HG02610 (cell line): ENCODE data around the gene KRT80.
"Not testable (repeated sequence)": the region's sequence is repeated elsewhere in the genome, so short reads cannot be mapped to it uniquely, and the experiment has no call there.

Experiments used
- ATAC-seq: cut with Tn5 transposase; IDR thresholded peaks from one replicate; pipeline ENCODE4 v1.9.1; 2021; ENCODE audit warnings: mild to moderate bottlenecking, moderate library complexity; ENCODE audit not compliant: unreplicated experiment

The KRT80 gene

DNA sequence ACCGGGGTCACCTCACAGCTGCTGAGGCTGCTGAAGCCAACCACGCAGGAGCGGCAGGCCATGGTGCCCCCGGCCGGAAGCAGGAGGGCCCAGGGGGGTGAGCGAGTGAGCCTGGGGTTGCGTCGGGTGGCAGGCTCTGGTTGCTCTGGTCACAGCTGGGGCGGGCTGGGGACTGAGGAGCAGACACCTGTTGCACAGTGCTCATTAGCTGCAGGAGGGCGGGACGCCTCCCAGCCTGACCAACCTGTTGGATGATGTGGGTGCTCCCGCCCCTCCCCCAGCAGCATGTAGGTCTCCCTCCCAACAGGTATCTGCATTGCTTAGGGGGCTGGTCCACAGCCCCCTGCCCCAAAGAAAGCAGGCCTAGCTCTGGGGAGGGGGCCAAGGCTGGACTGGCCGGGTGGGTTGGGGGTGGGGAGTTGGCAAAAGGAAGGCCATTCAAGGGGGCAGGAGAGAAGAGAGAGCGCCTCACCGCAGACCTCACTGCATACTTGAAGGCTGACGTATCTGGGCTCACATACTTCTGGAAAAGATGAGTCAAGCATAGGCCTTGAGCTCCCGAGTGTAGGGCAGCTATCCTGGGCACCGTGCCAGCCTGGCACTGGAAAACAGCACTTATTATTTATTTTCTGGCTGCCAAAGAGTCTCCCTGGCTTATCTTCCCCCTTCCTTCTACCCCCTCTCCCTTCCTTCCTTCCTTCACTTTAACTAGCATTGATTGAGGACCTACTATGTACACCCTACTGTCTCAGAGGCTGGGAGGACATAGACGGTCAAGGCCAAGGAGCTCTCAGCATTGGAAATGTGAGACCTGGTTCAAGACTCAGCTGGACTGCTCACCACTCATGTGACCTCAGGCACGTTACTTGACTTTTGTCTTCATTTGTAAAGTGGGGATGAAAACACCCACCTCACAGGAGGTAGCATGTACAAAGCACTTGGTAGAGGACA lies at the start of gene KRT80:
Gene KRT80, minus strand, starts transcription at position 174 of the 951 bp plus-strand sequence. Its CDS starts 112 bp downstream, at position 62.
- no peak for ATAC-seq

DNA sequence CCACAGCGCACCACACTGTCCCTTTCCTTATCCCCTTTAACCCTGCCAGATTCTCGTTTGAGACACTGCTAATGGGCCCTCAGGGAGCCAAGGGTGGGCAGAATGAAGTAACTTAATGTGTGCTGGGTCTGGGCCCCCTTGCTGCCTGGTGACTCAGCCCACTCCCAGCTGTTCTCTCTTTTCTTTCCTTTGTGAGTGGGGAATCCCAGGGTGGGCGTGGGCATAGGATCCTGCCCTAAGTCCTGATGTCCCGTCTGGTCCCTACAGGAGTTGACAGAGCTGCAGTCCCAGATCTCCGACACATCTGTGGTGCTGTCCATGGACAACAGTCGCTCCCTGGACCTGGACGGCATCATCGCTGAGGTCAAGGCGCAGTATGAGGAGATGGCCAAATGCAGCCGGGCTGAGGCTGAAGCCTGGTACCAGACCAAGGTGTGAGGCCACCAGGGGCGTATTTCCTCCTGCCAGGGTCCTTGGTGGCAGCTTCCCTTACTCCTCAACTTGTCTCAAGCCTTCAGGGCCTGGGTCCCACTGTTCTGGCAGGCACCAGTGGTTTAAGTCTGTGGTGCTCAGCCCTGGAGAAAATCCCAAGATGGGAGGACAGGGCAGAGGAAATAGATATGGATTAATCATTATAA lies 49.5 kb upstream of the KRT80 start:
- no peak for ATAC-seq

DNA sequence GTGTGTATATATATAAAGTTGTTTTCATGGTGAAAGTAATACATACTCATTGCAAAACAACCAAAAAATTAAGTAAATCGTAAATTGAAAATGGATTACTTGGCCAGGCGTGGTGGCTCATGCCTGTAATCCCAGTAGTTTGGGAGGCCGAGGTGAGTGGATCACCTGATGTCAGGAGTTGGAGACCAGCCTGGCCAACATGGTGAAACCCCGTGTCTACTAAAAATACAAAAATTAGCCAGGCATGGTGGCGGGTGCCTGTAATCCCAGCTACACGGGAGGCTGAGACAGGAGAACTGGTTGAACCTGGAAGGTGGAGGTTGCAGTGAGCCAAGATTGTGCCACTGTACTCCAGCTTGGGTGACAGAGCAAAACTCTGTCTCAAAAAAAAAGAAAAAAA lies 48.4 kb upstream of the KRT80 start:
- ATAC-seq: not testable (repeated sequence)

DNA sequence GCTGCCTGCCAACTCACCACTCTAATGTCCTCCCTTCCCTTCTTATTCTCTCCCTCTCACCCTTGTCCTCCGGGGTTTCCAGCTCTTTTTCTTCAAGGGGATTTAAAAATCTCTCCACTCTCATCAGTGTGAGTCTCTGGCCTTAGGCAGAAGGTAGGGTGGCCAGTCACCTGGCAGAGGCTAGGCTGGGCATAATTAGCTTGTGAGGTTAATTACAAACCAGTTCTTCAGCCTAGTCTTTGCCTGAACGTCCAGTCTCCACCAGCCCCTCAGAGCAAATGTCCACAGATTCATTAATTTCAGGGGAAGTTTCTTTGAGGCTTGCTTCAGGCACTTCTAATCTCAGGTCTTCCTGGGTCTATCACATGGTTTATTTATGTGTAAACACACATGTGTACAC lies 48.0 kb upstream of the KRT80 start:
- no peak for ATAC-seq

DNA sequence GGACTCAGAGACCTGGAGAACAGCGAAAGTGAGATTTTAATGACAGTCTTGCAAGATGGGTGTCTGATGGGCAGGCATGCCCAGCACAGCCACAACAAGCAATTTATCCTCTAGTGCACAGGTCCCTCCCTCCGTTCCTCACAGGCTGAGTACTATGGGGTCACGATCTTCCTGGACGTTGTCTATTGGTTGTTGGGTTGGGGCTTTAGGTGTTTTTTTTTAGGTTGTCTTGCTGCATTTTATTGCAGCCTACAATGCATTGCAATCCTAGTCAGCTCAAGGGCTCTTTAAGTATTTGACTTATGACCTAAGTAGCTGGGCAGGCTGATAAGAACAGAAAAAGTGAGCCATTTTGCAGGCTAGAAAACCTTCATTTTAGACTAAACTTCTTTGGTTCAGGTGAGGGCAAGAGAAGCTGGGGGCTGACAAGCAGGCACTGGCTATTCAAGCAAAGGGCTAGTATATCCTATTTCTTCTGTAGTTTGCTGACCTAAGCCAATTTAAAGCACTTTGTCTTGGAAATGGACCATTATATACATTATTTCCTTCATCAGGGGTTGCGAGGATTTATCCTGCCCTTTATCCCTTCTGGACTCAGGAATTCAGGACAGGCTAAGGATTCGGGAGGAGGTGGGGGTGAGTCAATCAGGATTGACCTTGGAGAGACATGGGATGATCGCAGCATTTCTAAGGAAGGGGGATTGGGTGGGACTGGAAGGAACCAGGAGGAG lies 47.3 kb upstream of the KRT80 start:
- no peak for ATAC-seq

DNA sequence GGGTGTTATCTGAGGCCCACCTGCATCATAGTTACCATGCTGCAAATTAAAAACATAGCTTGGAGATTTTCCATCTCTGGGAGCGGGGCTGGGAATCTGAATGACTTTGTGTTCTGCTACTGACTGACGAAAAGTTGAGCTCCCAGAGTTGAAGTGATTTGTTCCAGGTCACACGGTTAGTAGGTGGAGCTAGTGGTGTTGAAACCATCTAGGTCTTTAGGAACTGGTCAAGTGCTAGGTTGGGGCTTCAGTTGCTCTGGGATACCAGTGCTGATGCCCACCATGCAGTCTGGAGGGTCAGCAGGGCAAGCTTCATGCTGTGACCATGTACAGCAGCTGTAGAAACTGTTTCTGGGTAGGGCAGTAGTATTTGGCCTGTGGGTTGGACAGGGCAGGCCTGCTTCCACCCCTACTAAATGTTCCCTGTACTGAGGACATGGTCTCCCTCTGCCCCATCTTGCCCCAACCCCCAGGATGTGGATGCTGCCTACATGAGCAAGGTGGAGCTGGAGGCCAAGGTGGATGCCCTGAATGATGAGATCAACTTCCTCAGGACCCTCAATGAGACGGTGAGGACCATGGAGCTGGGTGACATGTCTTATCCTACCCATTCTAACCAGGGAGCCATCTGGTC lies 46.5 kb upstream of the KRT80 start:
- ATAC-seq: no peak

DNA sequence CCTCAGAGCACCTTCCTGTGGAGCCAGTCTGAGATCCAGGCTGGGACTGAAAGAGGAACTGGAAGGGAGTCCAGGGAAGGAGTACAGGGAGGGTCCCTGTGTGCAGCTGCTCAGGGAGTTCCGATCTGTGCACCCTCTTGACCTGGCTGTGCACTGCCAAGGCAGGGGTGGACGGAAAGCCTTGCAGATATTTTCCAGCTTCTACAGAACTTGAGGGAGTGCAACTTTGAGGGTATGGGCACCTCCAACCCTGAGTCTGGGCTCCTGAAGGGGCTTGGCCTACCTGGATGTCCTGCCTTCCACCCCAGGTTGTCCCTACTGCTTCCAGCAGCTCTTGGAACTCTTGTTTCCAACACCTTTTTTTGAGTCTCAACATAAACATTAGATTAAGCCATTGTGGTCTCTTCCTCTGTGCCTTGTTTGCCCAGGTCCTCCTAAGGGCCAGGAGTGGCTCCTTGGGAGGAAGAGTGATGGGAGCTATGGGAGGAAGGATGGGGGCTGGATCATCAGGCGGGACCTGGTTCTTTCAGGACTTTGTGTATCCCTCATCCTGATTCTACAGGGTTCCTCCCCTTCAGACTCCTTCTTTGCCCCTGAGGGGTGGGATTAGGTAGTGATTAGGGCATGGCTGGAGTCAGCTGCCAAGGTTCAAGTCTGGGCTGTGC lies 44.7 kb upstream of the KRT80 start:
- ATAC-seq: no peak

DNA sequence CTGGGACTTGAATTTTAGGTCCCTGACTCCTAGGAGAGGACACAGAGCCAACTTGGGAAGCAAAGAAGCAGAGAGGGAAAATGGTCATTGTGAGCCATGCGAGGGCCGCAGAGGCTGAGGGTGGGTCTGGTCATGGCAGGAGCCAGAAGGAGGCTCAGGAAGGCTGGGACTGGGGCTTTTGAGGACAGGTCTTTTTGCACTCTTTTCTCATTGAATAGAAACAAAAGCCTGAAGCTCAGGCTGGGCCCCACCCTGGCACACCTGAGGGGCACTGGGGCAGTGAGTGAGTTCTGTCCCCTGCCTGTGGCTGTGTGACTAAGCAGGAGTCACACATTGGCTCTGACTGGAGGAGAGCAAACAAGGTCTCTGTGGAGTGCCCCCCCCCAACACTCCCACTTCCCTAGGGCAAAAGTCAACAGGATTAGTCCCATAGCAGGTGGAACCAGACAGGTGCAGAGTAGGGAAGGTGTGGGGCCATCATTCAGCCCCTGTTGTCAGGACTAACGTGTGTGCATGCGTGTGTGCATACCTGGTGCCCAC lies 44.1 kb upstream of the KRT80 start:
- ATAC-seq: no peak

DNA sequence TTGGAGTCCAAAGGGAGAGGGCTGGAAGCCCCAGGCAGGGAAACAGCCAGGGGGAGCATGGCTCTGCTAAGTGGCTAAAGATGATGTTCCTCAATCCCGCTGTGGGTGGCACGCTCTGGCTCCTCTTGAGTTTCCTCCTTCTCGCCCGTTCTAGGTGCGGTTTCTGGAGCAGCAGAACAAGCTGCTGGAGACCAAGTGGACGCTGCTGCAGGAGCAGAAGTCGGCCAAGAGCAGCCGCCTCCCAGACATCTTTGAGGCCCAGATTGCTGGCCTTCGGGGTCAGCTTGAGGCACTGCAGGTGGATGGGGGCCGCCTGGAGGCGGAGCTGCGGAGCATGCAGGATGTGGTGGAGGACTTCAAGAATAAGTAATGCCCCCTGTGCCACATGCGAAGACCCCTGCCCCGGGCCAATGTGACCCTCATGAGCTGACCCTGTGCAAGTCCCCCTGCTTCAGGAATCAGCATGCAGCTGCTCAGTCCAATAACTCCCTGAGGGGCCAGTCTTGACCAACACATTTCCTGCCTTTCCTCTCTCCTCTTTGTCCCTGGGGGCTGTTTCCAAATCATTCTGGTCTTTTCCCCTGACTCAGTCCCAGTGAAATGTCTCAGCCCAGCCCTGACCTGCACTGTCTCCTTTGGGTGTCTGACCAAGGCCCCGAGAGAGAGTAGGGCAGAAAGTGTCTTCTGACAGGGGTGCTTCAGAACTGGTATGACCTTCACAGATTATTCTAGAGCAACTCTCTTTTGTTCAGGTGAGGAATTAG lies 43.4 kb upstream of the KRT80 start:
- no peak for ATAC-seq

DNA sequence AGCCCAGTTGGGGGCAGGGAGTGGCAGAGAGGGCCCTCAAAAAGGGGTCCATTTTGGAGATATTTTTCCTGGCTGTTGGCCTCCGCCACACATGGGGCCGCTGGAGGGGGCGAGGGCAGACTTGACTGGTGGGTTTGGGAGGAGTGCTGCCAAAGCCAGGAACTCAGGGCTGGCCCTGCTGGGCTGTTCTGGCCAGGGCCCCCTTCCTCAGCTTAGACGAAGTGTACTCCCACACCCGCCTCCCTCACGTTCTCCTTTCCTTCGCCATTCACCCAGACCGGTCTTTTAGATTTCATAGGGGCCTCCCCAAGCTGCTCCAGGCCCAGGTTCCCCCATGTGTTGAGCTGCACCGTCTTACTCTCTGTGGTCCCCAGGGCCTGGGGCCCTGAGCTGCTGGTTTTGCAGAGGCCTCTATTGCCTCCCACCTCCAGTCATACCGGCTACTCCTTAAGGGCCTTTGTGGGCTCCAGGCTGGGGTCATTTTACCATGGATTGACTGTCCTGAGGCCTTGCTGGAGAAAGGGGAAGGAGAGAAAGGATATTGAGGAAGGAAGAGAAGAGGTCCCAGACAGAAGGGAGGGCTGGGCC lies 42.5 kb upstream of the KRT80 start:
- ATAC-seq: no peak

DNA sequence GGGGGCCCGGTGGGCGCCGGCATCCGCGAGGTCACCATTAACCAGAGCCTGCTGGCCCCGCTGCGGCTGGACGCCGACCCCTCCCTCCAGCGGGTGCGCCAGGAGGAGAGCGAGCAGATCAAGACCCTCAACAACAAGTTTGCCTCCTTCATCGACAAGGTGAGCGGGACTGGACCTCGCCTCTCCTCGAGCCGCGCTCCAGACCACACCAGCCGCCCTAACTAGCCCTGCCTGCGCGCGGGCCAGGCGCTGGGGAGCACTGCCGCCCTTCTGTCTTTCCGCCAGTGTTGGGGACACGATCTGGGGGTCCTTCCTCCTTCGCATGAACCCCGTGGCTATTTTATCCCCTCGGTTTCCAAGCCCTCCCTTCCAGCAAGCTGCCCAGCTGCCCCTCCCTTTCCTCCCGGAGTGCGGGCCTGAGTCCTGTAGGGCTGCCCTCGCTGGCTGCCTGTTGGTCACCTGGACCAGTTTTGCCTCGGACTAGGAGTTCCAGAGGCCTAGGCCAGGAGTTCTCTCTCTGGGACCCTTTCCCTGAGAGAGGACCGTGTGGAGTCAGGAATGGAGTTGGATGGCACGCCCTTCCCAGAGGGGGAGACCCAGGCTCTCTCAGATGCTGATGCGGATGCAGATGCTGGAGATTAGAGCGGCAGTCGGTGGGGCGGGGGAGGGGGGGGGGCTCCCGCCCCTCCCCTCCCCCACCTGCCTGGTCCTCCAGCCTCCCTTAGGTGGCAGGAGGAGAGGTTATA lies 41.8 kb upstream of the KRT80 start:
- no peak for ATAC-seq

DNA sequence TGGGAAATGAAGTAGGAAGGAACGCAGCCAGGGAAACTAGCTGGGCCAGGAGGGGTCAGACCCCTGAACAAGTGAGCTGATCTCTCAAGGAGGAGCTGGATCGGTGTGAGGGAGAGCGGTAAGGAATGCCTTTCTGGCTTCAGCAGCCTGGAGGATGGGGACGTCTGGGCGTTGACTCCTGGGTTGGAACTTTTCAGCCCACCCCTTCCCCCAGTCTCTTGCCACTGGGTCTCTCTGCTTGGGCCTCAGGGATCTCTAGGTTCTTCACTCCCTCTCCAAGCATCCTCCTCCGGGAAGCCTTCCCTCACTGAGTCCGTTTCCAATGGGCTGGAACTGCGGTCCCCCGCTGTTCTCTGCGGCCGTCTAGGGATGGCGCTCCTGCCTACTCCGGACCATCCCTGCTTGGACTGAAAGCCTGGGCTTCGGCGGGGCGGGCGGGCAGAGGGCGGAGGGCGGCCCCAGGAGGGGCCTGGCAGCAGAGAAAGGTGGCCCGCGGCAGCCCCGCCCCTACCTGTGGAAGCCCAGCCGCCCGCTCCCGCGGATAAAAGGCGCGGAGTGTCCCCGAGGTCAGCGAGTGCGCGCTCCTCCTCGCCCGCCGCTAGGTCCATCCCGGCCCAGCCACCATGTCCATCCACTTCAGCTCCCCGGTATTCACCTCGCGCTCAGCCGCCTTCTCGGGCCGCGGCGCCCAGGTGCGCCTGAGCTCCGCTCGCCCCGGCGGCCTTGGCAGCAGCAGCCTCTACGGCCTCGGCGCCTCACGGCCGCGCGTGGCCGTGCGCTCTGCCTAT lies 41.1 kb upstream of the KRT80 start, which contains the start of gene KRT7:
Gene KRT7, plus strand, starts transcription at position 570 of the 788 bp plus-strand sequence. Its CDS starts 54 bp downstream, at position 624.
- ATAC-seq: no peak

DNA sequence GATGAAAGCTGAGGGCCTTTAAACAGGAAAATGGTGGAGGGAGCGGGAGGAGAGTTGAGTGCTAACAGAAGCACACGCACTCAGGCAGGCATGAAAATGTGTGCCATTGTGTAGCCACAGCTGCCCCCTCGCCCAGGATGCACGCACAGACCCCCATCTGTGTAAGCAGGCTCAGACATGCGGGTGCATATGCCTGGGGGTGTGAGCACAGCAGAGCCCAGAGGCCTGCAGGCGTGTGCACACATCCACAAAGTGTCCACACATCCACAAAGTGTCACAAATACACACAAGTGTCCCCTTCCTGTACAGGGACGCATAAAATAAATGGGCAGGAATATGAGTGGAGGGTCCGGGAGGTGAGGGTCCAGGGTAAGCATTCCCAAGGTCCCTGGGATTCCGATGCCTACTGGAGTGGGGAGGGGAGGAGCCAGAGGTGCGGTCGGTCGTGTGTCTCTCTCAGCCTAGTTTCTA lies 40.4 kb upstream of the KRT80 start:
- no peak for ATAC-seq

DNA sequence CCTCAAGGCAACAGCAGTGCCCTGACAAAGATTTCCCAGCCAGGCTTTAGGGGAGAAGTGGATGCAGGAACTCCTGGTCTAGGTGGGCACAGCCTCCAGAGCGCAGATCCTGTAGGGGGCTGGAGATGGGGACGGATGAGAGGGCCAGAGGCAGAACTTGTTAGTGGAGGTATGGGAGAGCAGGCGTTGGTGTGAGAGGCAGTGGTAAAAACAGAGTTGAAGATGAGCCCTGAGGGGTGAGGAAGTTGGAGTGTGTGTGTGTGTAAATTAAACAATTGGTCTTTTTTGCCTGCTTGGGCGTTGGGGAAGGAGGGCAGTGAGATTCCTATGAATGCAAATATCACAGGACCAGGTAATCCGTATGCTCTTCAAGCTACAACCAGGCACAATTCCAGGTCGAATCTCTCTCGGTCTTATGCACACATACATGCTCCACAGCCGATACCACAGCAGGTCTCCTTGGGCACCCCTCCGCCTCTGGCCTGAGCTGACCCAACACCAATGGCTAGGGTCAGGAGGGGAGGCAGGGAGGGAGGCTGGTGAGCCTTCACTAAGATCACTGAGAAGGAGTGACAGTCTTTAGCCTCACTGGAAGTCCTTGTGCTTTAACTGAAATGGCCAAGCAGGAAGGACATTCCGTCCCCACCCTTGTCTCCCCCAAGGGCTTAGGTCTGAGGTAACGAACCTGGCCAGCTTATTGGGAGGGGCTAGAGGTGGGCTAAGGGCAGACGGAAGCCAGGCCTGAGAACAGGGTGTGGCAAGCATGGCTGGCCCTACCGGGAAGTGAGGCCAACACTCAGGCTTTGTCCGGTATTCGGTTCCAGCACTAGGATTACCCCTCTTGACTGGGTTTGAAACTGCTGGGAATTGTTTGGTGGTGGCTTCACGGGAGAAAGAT lies 39.7 kb upstream of the KRT80 start:
- ATAC-seq: no peak

DNA sequence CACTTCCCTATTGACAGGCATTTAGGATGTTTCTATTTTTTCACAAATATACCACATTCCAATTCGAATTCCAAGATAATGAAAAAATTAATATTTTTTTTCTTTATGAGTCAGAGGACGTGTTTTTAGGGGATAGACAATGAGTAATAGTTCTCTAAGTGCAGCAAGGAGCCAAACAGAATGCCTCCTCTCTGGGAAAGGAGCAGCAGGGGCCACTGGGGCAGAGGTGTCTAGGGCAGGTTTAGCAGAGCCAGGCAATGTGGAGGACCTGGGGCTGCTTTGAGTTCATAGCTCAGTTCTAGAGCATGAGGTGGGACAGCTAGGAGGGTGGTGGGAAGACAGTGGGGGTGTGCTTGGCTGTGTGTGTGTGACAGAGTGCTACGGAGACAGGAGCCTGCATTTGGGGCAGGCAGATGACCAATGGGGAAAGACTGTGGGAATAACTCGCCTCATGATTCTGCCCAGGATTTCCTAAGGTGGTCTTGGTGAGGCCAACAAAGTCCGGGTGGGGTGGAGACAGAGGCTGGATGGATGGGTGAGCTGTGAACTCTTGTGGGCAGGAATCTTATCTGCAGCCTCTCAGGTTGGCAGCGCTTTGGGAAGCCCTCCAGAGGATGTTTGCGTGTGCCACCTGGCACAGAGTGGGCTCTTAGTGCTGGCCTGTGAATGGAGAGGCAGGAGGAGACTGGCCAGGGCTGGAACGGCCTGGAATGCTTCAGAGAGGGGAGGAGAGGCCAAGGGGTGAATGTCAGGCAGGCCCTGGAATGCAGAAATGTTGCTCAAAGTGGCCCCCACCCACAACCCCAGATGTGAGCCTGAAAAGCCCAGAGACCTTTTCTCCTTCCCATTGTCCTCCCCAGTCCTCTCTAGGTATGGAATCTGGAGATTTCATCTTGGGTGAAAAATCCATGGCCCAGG lies 38.8 kb upstream of the KRT80 start:
- ATAC-seq: no peak
